Measurements from ENCODE around the gene SELP.

Gene SELP

DNA sequence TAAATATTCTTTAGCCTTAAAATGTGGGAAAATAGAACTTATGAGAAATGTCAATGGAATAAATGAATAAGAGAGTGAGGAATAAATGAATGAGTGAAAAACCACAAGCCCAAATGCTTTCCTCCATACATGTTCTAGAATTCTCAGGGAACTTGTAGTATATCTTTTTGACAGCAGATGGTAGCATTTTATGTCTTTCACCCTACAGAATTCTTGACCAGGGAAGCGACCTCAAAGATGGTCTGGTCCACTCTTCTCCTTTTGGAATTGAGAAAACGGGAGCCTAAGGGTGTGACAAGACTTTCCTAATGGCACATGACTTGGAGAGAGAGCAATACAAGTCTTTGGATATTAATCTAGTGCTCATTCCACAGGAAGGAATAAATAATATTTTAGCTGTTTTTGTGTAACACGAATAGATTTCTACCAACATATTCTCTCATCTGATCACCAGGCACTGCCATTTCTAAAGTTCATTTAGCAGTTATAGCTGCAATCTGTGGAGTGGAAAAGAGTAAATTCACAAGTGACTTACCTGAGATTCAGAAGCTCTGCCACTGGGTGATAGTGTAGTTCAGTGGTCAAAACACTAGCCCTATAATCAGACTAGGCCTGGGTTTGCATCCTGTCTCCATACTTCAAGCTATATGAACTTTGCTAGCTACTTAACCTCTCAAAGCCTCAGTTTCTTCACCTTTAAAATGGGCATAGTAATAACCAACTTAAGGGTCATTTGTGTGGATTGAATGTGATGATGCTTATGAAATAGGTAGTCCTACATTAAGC lies 28.6 kb downstream of the SELP start:
- no peak for TF ChIP-seq GATA1 (IDR thresholded peaks at IDR 0.05; ENCODE audit: low read depth, low read length)
- no peak for TF ChIP-seq POLR2A (IDR thresholded peaks at IDR 0.05; ENCODE audit: low read length)
- DNase-seq: peak; percentile 4 to 13

DNA sequence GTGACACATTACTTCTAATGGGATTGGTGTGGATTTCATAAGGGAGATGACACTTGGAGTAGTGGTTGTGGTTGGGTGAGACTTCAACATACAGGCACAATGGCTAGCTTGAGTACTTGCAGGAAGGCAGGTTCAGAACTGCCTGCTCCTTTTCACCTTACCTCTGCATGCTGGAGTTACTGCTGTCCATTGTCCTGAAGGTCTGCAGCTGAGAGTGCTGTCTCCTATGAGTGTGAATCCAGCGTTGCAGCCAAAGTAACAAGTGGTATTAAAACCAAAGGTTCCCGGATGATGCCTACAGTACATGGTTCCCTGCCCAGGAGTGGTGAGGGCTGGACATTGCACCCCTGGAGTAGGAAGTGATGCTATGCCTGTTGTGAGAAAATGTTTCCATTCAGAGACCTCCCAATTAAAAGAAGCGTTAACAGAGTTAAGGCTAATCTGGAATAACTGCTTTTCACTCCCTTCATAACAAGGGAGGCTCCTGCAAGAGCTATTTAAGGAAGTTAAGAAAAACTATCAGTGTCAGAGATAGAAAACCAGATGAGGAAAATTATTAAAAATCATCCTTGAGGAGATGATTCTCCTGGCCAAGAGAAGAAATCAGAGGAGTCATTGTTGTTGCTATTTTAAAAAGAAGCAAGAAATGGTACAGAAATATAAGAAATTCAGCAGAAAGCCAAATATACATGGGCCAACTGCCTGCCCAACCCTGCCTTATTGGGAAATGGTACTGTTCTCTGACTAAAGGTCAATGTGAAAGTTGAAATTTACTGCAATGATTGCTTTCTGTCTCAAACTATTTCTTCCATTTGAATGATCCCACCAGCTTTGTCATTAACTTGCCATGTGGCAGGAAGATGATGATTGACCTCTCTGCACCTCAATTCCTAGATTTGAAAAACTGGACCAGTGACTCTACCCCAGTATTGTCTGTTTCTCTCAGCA lies 33.9 kb downstream of the SELP start:
- peak in 1 of 2 experiments; percentile 3 for DNase-seq
- TF ChIP-seq POLR2A (IDR thresholded peaks at IDR 0.05; ENCODE audit: low read length) (no peak), GATA1 (IDR thresholded peaks at IDR 0.05; ENCODE audit: low read depth, low read length) (no peak)

DNA sequence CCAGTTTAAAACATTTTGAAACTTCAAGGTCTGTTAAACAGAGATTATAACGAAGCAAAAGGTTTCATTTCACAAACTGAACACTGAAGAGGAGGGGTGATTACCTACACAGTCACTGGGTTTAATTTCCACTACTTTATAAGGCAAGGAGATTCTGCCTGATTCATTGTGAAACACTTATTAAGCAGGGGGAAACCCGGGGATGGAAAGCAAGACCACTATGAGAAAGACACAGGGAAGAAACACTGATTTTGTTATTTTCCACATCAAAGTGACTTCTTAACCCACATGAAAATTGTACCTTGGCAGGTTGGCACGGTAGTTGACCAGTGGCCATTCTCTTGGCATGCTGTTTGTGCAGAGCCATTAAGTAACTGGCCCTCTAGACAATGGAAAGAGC lies 35.5 kb downstream of the SELP start:
- DNase-seq: no peak
- no peak for TF ChIP-seq GATA1 (IDR thresholded peaks at IDR 0.05; ENCODE audit: low read depth, low read length)
- no peak for TF ChIP-seq POLR2A (IDR thresholded peaks at IDR 0.05; ENCODE audit: low read length)

DNA sequence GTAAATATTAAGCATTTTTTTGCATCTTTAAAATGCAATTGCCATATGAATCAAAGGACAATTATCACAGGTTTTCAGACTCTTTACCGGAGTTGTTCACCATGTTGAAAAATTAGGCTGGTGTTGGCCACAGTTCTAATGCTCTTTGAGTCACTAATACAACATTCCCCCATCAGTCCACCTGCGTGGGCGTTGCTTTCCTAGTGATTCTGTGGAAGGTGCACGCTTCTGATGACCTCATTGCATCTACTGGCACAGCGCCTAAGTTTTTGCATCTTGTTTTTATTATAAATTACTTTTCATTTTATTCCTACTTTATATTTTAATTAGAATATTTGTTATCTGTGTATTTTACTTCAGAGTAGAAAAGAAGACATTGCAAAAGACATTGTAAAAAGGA lies 39.0 kb downstream of the SELP start:
- TF ChIP-seq GATA1 (IDR thresholded peaks at IDR 0.05; ENCODE audit: low read depth, low read length) (no peak), POLR2A (IDR thresholded peaks at IDR 0.05; ENCODE audit: low read length) (no peak)
- DNase-seq: no peak

DNA sequence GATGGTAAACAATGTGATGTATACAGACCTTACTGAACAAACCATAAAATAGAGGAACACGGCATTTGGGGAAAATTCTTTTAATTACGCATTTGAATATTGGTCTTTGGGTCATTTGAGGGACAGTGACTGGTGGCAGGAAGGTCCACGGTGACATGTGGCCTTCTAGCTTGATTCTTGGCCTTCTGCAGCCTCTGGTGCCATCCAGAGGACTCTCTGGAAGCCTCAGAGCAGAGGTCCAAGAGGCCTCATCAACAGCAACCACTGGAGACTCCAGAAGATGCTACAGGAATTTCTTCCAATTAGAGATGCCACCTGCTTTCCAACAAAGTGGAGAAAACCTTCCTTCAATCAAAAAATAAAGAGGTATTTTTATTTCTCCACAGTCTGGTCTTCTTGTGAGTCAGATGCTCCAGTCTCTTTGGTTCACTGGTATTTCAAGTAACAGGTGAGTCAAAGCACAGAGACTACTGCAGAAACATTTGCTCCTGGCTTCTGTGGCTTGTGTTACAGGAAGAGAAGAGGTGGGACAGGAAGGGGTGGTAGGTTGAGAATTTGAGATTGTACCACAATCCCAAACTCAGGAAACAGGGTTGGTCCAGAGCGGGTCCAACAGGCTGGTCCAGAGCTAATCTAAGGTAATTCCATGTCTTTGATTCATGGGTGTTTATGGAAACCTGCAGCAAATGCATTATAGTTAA lies 41.0 kb downstream of the SELP start:
- no peak for TF ChIP-seq GATA1 (IDR thresholded peaks at IDR 0.05; ENCODE audit: low read depth, low read length)
- no peak for TF ChIP-seq POLR2A (IDR thresholded peaks at IDR 0.05; ENCODE audit: low read length)
- DNase-seq: no peak

DNA sequence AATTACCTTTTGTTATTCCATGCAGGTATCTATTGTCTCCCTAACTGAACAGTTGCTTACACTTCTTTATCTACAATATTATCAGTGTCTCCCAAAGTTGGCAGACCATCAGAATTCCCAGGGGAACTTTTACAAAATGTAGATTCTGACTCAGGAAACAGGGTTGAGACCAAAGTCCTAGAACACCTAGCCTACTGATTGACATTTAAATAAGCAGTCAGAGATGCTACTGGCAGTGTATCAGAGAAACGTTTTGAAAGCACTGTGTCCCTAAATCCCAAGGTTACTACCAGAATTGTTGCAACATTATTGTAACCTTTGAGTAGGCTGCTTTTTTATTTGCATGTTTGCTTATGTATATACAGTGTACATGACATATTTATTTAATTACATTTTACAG lies 41.8 kb downstream of the SELP start:
- DNase-seq: no peak
- no peak for TF ChIP-seq POLR2A (IDR thresholded peaks at IDR 0.05; ENCODE audit: low read length)
- no peak for TF ChIP-seq GATA1 (IDR thresholded peaks at IDR 0.05; ENCODE audit: low read depth, low read length)

DNA sequence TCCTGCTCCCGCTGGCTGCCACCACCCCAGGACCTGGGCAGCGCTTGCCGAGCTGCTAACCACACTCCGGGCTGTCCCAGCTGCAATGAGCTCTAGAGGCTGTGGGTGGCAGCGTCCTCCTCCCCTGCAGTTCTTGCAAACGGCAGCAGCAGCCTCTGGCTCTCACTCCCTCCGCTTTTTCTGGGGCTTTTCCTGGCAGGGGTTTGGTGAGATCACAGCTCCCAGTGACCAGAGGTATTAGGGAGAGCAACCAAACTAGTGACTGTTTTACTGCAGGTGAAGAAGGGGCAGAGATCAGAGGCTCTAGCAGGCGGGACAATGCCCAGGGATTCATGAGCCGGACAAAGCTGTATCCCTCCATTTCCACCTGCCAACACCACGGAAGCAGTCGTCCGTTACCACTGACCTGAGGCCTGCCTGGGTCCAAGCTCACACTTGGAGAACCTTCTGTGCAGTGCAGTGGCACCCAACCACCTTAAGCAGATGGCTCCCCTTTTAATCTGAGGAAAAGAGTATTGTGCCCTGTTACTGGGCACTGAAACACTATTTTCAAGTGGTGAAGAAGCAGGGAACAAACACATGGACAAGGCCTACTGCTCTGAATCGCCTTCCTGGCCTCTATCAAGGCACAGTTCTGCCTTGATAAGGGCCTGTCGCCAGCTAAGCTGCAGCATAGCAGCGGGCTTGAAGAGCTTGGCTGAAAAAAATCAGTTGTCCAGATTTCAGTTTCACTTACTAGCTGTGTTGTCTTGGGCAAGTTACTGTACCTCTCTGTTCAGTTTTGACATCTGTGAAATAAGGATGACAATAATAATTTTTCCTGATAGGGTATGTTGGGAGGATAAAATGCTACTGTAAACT lies 43.3 kb downstream of the SELP start, which contains the start of gene F5:
TSS of gene F5 (minus strand) at position 87 of the 861 bp plus-strand sequence. CDS start 95 bp downstream, outside the sequence.
- DNase-seq: peak; percentile 16 to 41
- TF ChIP-seq GATA1 (IDR thresholded peaks at IDR 0.05; ENCODE audit: low read depth, low read length): no peak
- TF ChIP-seq POLR2A (IDR thresholded peaks at IDR 0.05; ENCODE audit: low read length): no peak

DNA sequence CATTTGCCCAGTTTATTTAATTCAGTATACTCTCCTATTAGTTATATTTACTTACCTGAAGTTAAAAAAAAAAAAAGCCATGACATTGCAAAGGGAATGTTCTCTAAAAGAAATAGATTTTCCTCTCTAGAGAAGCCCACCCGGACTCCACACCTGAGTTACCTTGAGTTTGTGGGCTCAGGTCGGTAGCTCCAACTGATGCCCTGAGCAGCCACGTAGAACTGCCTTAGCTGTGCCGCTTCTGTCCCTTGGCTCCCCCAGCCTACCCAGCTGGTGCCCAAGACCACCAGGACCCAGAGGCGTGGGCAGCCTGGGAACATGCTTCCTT lies 43.9 kb downstream of the SELP start:
- no peak for DNase-seq
- TF ChIP-seq GATA1 (IDR thresholded peaks at IDR 0.05; ENCODE audit: low read depth, low read length) (no peak), POLR2A (IDR thresholded peaks at IDR 0.05; ENCODE audit: low read length) (no peak)

DNA sequence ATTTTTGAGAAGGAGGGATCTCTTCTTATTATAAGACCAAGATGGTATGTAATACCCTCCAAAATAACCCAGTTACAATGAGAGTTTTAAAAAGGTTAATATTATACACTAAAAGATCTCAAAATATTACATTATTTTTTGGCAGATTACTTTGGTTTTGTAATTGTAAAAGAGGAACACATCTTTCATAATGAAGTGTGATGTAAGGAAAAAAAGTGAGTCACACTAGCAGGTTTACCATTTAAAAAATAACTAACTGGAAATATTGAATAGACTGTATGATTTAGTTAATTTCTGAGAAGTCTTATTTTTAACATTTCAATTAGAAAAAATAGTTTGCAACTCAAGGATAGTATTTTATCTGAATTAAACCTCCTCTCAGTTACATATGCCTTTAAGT lies 44.7 kb downstream of the SELP start:
- no peak for DNase-seq
- TF ChIP-seq GATA1 (IDR thresholded peaks at IDR 0.05; ENCODE audit: low read depth, low read length): no peak
- no peak for TF ChIP-seq POLR2A (IDR thresholded peaks at IDR 0.05; ENCODE audit: low read length)

DNA sequence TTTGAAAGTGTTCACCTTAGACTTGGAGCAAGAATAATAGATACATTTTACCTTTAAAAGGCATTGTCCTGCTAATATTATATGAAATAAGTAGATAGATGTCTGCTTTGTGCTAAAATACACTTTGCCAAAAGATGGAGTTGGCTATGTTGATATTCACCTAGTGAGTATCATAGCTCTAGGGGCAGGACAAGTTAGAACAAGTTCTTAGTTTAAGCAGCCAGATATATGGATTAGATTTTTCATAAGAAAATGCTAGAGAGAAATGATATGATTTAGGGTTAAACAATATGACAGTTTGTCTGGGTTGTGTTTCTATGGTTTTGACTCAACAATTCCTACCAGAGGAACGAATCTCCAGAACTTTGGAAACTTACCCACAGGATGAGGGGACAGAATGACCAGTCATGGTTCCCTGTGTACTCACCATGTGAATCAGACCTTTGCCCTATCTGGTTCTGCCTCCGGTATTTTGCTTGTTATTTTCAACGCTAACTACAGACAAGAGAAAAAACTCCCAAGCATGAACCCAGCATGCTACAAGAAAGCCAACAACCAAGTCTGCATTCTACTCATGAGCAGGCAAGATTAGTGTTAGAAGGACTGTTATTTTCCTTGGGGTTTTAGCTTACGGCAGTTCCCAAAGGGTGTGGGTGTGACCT lies 45.3 kb downstream of the SELP start:
- DNase-seq: no peak
- TF ChIP-seq GATA1 (IDR thresholded peaks at IDR 0.05; ENCODE audit: low read depth, low read length) (no peak), POLR2A (IDR thresholded peaks at IDR 0.05; ENCODE audit: low read length) (no peak)

DNA sequence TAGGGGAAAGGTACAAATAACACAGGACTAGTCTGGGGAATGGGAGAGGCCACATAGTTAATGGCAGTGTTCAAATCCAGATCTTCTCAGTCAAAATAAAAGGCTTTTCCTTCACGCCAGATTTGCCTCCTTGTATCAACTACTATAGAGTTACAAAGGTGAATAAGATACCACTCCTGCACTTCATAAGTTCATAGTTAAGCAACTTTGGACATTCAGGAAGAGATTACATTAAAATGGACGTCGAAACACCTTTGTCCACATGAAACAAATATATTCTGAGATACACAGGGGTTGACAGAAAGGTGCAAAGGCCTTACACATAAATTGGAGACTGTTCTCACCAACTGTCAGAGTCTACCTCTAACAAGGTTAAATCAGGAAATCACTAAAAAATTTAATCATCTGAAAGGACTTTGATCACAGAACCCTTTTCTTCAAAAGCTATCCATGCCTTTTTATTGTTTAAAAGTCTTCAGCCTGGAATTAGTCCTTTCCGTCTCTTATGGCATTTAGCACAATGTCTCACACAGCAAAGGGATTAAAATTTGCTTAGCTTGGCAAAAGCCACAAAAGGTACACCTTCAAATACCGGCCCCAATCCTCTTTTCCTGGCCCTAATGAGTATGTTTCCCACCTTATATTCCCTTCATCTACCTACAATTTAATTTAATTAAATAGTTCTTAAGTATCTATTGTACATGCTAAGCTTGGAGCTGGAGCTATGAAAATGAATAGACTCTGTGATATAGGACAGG lies 51.8 kb downstream of the SELP start:
- TF ChIP-seq GATA1 (IDR thresholded peaks at IDR 0.05; ENCODE audit: low read depth, low read length): no peak
- TF ChIP-seq POLR2A (IDR thresholded peaks at IDR 0.05; ENCODE audit: low read length): no peak
- DNase-seq: no peak

DNA sequence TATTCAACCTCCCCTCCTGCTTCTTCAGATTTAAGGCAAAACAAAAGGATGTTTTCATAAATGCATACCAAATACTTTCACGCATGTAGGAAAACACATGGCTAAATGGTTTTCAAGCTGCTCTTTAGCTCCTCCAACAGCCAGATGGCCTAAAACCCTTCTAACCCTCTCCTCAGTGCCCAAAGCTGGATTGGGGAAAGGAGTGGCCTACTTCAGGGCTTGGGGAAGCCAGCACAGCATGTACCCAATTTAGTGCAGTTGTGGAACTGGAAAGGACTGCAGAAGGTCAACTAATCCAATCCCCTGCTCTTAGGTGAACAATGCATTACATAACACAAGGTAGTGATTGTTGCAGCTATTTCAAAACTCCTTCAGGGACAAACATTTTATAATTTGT lies 53.0 kb downstream of the SELP start:
- TF ChIP-seq GATA1 (IDR thresholded peaks at IDR 0.05; ENCODE audit: low read depth, low read length): no peak
- no peak for TF ChIP-seq POLR2A (IDR thresholded peaks at IDR 0.05; ENCODE audit: low read length)
- no peak for DNase-seq

All from erythroblast (primary cell).